WERI-Rb-1 (cell line): ENCODE results near the gene BCAS3.

Experiments
- DNase-seq: peaks from one replicate; pipeline ENCODE4 v3.0.0-alpha.2; 2020
- H3K27ac ChIP-seq: fragments of 250-450 bp; sonication (Bioruptor Pico); 2 replicates; pipeline ENCODE4 v1.5.1; 2020; ENCODE audit warnings: mild to moderate bottlenecking, moderate library complexity
- H3K27me3 ChIP-seq: fragments of 250-450 bp; sonication (Bioruptor Pico); 2 replicates; pipeline ENCODE4 v1.5.1; 2021; ENCODE audit warnings: mild to moderate bottlenecking, low read depth, moderate library complexity; ENCODE audit not compliant: insufficient read depth, severe bottlenecking
- H3K36me3 ChIP-seq: fragments of 250-450 bp; sonication (Bioruptor Pico); 2 replicates; pipeline ENCODE4 v1.5.1; 2020; ENCODE audit warnings: mild to moderate bottlenecking, moderate library complexity
- H3K4me3 ChIP-seq: 2 replicates; pipeline ENCODE4 v1.5.1; 2011; ENCODE audit warnings: low read depth, mild to moderate bottlenecking, control low read depth, low read length
- H3K9me3 ChIP-seq: fragments of 250-450 bp; sonication (Bioruptor Pico); 2 replicates; pipeline ENCODE4 v1.5.1; 2021; ENCODE audit warnings: mild to moderate bottlenecking, moderate library complexity; ENCODE audit not compliant: severe bottlenecking
- TF ChIP-seq, protein P1 (sequence below): IDR thresholded peaks from 2 replicates; pipeline ENCODE4 v1.5.1; 2011; ENCODE audit warnings: low read depth, mild to moderate bottlenecking, control low read depth, inconsistent platforms, low read length

BCAS3 gene

DNA sequence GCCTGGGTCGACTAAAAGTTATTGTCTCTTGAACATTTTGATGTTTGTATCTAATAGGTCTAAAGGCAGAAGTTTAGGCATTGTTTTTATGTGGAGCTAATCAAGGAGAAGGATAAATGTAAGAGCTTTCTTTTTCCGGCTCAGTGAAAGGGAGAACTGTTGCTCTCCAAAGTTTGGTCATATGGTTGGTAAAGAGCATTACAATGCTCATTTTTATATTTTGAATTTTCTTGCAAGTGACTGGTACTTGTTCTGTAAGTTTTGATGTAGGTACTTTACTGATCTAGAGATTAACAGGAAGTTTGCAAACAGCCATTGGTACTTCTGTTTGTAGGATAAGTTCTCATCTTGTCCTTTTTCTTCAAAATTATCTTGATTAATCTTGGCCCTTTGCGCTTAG, 30.9 kb upstream of the BCAS3 start:
- DNase-seq = no peak
- H3K27me3 ChIP-seq = no peaks in the 10 kb centered on the region
- no peak overlapping the region for H3K27ac ChIP-seq
- no peak overlapping the region for H3K4me3 ChIP-seq
- no peaks in the 10 kb centered on the region for H3K9me3 ChIP-seq
- H3K36me3 ChIP-seq = peaks cover 73% of the 10 kb centered on the region
- TF ChIP-seq, protein P1, sequence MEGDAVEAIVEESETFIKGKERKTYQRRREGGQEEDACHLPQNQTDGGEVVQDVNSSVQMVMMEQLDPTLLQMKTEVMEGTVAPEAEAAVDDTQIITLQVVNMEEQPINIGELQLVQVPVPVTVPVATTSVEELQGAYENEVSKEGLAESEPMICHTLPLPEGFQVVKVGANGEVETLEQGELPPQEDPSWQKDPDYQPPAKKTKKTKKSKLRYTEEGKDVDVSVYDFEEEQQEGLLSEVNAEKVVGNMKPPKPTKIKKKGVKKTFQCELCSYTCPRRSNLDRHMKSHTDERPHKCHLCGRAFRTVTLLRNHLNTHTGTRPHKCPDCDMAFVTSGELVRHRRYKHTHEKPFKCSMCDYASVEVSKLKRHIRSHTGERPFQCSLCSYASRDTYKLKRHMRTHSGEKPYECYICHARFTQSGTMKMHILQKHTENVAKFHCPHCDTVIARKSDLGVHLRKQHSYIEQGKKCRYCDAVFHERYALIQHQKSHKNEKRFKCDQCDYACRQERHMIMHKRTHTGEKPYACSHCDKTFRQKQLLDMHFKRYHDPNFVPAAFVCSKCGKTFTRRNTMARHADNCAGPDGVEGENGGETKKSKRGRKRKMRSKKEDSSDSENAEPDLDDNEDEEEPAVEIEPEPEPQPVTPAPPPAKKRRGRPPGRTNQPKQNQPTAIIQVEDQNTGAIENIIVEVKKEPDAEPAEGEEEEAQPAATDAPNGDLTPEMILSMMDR = no peak

DNA sequence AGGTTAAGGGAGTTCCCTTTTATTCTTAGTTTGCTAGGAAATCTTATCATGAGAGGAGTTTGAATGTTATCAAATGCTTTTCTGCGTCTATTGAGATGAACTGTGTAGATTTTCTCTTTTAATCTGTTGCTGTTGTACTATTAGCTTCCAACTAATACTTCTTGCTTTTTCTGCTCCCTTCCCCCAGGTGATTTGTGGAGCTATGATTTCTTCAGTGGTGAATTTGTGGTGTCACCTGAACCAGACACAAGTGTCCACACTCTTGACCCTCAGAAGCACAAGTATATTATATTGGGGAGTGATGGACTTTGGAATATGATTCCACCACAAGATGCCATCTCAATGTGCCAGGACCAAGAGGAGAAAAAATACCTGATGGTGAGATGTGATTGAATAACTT, 29.9 kb upstream of the BCAS3 start:
- no peaks in the 10 kb centered on the region for H3K9me3 ChIP-seq
- no peaks in the 10 kb centered on the region for H3K27me3 ChIP-seq
- H3K27ac ChIP-seq = no peak overlapping the region
- DNase-seq = no peak
- peaks cover 80% of the 10 kb centered on the region for H3K36me3 ChIP-seq
- TF ChIP-seq, protein P1 = no peak
- no peak overlapping the region for H3K4me3 ChIP-seq

DNA sequence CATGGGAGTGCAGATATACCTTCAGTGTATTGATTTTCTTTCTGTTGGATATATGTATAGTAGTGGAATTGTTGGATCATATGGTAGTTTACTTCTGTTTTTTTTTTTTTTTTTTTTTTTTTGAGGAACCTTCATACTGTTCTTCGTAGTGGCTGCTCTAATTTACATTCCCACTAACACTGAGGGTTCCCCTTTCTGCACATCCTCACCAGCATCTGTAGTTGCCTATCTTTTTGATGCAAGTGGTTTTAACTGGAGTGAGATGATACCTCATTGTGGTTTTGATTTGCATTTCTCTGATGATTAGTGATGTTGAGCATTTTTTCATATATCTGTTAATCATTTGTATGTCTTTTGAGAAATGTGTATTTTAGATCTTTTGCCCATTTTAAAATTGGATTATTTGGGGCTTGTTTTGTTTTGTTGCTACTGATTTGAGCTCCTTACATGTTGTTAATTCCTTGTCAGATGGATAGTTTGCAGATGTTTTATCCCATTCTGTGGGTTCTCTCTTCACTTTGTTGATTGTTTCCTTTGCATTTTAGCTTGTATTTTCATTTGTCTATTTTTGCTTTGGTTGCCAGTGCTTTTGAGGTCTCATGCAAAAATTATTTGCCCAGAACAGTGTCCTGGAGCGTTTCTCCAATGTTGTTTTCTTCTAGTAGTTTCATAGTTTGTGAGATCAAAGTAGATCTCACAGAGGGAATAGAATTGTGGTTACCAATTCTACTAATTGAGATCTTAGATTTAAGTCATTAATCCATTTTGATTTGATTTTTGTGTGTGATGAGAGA, 25.0 kb upstream of the BCAS3 start:
- no peak overlapping the region for H3K27ac ChIP-seq
- H3K9me3 ChIP-seq = no peaks in the 10 kb centered on the region
- H3K27me3 ChIP-seq = no peaks in the 10 kb centered on the region
- TF ChIP-seq, protein P1 = no peak
- H3K4me3 ChIP-seq = no peak overlapping the region
- H3K36me3 ChIP-seq = peaks cover 89% of the 10 kb centered on the region
- DNase-seq = no peak

DNA sequence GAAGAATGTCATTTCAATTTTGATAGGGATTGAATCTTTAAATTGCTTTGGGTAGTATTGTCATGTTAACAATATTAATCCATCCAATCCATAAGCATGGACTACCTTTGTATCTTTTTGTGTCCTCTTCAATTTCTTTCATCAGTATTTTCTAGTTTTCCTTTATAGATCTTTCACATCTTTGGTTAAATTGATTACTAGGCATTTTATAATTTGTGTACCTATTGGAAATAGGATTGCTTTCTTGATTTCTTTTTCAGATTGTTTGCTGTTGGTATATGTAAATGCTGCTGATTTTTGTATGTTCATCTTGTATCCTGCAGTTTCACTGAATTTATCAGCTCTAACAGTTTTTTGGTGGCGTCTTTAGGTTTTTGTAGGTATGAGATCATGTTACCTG, 24.1 kb upstream of the BCAS3 start:
- H3K27ac ChIP-seq = no peak overlapping the region
- TF ChIP-seq, protein P1 = no peak
- no peak for DNase-seq
- no peak overlapping the region for H3K4me3 ChIP-seq
- H3K36me3 ChIP-seq = peaks cover 89% of the 10 kb centered on the region
- H3K9me3 ChIP-seq = no peaks in the 10 kb centered on the region
- no peaks in the 10 kb centered on the region for H3K27me3 ChIP-seq

DNA sequence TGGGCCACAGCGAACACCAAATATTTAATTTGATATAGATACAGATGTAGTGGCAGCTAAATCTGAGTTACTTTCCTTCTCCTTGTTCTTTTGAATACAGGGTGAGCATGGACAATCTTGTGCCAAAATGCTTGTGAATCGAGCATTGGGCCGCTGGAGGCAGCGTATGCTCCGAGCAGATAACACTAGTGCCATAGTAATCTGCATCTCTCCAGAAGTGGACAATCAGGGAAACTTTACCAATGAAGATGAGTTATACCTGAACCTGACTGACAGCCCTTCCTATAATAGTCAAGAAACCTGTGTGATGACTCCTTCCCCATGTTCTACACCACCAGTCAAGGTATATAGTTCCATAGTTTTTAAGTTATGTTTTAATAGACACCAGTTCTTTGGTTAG, 21.2 kb upstream of the BCAS3 start:
- TF ChIP-seq, protein P1 = no peak
- Histone ChIP-seq H3K36me3 (peaks cover 83% of the 10 kb centered on the region), H3K27ac (no peak overlapping the region), H3K27me3 (no peaks in the 10 kb centered on the region), H3K9me3 (no peaks in the 10 kb centered on the region), H3K4me3 (no peak overlapping the region)
- DNase-seq = no peak

- Histone ChIP-seq H3K4me3 (no peak overlapping the region), H3K36me3 (peaks cover 85% of the 10 kb centered on the region), H3K9me3 (no peaks in the 10 kb centered on the region), H3K27me3 (no peaks in the 10 kb centered on the region), H3K27ac (no peak overlapping the region)
- no peak for DNase-seq
- TF ChIP-seq, protein P1 = no peak
Measured at GRCh38 chr17:60659156-60659555, 18.5 kb upstream of the BCAS3 start.
